OCI-LY1 (cell line): ENCODE results near the gene MLH3.

ENCODE experiments used
- CTCF ChIP-seq: fragments of 200-600 bp; sonication (generic), shearing (Covaris generic); IDR thresholded peaks from 2 replicates; pipeline ENCODE4 v1.5.1; 2017; ENCODE audit warnings: mild to moderate bottlenecking, antibody characterized with exemption, low read length, moderate library complexity, mixed read lengths
- EZH2 ChIP-seq: fragments of 200-600 bp; sonication (generic), shearing (Covaris generic); IDR thresholded peaks from 2 replicates; pipeline ENCODE4 v1.8.0; 2017; ENCODE audit warnings: borderline replicate concordance, mixed run types, mild to moderate bottlenecking, antibody characterized with exemption, low read length, moderate library complexity, mixed read lengths

- TF ChIP-seq CTCF (no peak), EZH2 (no peak)
Measured at GRCh38 chr14:75046899-75047298, 4.4 kb downstream of the MLH3 start.
